Posterior vena cava (tissue), 2 donors: ENCODE measurements around the gene TSPAN16. TPM values are rescaled to one million over a fixed set of nuclear protein-coding genes. Genes with fewer than 3 reads are reported as not detected.
A peak's percentile ranks its signal among the peaks of the same experiment; 100 is the strongest.
"Not testable (repeated sequence)": the region's sequence is repeated elsewhere in the genome, so short reads cannot be mapped to it uniquely, and the experiment has no call there.

Source experiments
- DNase-seq: peaks from one replicate; pipeline ENCODE4 v3.0.0-alpha.2; 2020; ENCODE audit warnings: low spot score
- intact Hi-C, 2 donors: fragments of 100-400 bp; cut with DNase I; formaldehyde crosslinking; loops; one replicate each; pipeline versions ENCODE4 v1.14.1 to v1.14.2; 2022 to 2023
- total RNA-seq, 2 donors: library from RNA; stranded (reverse); fragmentation: NEBNext Ultra II Directional; extraction: Animal tissue kit (Norgen Biotek cat#: 25700); gene quantifications; one replicate each; pipeline ENCODE4 v1.2.1, GENCODE V29; 2021
- donor health status: DM: yes; HTN: yes; CAD: no.
- donor health status: DM: yes; HTN: yes; CAD: no.

Gene TSPAN16
- total RNA-seq, 2 donors from 2014 or later, result not detected

- no peak for DNase-seq
- intact Hi-C loops, result no loop called here
Measured at GRCh38 chr19:11337080-11337479, 41.1 kb downstream of the TSPAN16 start.

- intact Hi-C loops, result no loop called here
- DNase-seq, result no peak
Measured at GRCh38 chr19:11338121-11338520, 42.2 kb downstream of the TSPAN16 start.

- DNase-seq, result no peak
- intact Hi-C loops, result no loop called here
Measured at GRCh38 chr19:11338569-11339253, 42.8 kb downstream of the TSPAN16 start.

GRCh38 chr19:11339254-11340098, 43.5 kb downstream of the TSPAN16 start, which contains the start of gene RAB3D:
TSS of gene RAB3D (minus strand) at chr19:11339657. CDS start at chr19:11337399, 2,258 bp downstream.
- intact Hi-C loops, result no loop called here
- peak; percentile 98 for DNase-seq

GRCh38 chr19:11340099-11340467, 44.1 kb downstream of the TSPAN16 start:
- intact Hi-C loops, result not testable (repeated sequence)

DNA sequence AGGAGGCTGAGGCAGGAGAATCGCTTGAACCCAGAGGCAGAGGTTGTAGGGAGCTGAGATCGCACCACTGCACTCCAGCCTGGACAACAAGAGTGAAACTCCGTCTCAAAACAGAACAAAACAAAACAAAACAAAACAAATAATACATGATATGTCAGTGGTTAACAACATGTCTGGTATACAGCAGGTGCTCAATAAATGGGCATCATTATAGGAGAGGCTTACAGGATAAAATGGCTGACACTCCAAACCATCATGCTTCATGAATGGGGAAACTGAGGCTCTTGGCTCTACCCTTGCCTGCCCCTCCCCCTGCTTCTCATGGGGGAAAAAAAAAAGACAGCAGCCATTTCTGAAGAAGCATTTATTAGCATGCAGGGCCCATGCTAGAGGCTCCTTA, 46.5 kb downstream of the TSPAN16 start:
- no peak for DNase-seq
- intact Hi-C loops, result no loop called here

More at GRCh38 chr19:11340099-11340467, 44.1 kb downstream of the TSPAN16 start:
- DNase-seq, result not testable (repeated sequence)

DNA sequence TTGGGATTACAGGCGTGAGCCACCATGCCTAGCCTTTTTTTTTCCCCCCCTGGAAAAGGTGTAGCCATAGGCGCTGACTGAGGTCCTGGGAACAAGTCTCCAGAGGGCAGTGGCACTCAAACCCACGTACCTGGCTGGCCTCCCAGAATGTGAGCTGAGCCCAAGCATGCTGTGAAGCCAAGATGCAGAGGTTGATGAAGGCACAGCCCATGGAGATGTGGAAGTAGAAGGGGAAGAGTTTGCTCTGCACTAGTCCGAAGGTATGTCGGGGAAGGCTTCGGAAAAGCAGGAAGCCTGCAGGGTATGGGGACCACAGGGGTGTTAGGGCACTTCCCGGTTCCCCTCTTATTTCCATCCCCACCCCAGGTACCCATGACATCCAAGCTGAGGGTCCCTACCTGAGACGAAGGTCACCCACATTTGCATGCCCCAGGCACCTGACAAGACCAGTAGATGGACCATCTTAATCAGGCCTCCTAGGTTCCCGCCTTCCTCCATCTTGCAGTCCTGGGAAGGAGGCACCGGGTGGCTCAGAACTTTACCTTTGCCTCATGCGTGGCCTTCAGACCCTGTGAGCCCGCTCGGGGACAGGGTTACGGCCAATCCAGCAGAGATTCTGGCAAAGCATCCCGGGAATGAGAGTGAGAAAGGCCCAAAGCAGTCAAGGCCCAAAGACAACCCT, 49.3 kb downstream of the TSPAN16 start:
- no peak for DNase-seq
- intact Hi-C loops, result no loop called here

DNA sequence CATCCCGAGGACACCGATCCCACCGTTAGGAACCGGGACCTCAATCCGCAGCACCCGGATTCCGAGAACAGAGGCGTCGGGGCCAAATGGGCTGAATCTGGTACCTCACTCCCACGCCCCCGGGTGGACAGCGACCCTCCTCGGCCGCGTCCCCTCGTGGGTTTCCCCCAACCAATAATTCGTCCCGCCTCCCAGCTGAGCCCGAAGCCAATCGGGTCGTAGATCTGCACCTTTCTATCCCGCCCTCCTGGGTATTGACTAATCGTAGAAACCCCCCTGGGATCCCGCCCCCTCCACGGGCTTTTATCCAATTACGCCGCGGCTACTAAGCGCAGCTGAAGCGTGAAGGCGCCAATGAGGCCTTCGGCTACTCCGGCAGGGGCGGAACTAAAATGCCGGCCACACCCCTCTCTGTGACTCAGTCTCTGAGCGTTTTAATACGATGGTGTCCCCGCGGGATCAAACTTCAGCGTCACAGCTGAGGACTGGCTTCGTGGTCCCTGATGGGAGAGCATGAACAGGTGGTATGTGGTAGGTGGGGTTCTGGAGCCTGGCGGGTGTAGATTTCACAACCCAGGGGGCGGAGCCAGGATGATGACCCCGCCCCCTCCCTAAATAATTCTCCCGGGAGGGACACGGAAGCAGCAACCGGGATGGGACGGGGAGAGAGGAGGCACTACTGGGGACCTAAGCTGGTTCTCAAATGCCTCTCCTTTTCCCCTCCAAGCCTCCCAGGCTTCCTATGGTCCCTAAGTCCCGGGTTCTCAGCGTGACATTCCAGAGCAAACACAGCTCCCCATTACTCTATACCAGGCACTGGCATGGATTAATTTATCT, 50.4 kb downstream of the TSPAN16 start, which contains the start of the genes CCDC159 and TMEM205:
Gene CCDC159 (plus strand): TSS at position 416 of the 837 bp plus-strand sequence. CDS start 88 bp downstream, at position 504.
Gene TMEM205 (minus strand): TSS at position 165 of the 837 bp plus-strand sequence. CDS start 649 bp downstream, outside the sequence.
- DNase-seq, result peak; percentile 99
- intact Hi-C loops, result no loop called here

DNA sequence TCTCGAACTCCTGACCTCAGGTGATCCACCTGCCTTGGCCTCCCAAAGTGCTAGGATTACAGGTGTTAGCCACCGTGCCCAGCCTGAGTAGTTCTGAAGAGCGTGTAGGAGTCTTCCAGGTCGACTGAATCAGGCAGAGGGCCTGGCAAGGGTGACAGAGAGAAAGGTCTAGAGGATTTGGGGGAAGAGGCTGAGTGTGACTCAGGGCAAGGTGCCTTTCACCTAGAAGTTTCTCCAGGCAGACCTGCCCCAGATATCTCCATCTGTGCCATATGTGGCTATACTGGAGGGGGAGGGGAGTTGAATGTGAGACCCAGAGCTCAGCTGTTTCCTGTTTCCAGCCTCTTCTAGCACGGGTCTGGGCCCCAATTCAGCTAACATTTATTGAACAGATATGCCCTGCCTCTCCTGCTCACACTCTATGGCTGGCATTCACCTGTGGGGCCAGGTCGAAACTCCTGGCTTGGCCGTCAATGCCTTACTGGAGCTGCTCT, 51.6 kb downstream of the TSPAN16 start:
- intact Hi-C loops, result no loop called here
- no peak for DNase-seq

- no peak for DNase-seq
- intact Hi-C loops, result no loop called here
Measured at GRCh38 chr19:11349171-11349570, 53.2 kb downstream of the TSPAN16 start.

- intact Hi-C loops, DNase-seq: not testable (repeated sequence)
Measured at GRCh38 chr19:11354102-11354501, 58.1 kb downstream of the TSPAN16 start.

DNA sequence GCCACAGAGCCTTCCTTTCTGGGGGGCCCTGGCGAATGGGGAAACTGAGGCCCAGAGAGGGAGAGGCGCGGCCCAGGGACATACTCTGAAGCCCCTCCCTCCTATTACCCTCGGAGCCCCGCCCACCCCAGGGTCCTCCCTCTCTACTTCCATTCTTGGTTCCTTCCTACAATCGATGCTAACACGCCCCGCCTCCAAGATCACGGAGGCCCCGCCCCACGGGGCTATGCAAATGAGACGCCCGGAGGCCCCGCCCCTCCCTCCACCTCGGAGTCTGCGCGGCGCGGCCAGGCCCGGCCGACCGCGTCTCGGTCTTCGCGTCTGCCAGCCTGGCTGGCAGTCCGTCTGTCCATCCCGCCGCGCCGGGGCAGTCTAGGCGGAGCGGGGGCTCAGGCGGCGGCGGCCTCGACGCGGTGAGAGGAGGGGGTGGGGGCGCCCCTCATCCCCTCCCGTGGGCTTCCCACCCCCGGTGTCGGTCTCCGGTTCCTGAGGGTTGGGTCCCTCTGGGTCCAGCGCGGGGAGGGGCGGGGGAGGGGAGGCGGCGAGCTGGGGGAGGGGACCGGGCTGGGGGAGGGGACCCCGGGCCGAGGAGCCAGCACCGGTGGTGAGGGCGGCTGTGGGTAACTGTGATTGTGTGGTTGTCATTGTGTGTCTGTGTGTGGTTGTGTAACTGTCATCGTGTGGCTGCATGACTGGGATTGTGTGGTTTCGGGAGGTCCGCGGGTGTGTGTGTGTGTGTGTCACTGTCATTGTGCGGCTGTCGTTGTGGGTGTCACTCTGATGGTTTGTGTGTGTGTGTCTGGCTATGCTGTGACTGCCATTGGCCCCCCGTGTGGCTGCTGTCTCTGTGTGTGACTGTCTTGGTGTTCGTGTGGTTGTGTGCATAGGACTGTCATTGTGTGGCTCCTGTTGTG, 59.5 kb downstream of the TSPAN16 start, which contains the start of gene PLPPR2:
Gene PLPPR2 (plus strand): TSS at position 273 of the 914 bp plus-strand sequence. CDS start 2,242 bp downstream, outside the sequence.
- DNase-seq, result peak; percentile 99
- intact Hi-C loops, result no loop called here

DNA sequence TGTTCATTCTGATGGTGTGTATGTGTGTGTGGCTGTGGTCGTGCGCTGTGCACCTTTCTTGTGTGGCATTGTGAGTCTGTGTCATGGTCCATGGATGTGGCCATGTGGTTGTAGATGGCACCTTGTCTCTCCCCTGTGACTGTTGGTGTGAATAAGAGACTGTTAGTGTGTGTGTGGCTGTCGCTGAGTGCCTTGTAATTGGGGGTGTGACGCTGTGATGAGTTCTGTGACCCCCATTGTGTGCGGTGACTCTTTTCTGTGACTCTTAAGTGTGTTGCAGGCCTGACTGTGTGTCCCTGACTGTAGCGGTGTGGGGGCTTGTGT, 60.1 kb downstream of the TSPAN16 start:
- intact Hi-C loops, result no loop called here
- DNase-seq, result no peak

DNA sequence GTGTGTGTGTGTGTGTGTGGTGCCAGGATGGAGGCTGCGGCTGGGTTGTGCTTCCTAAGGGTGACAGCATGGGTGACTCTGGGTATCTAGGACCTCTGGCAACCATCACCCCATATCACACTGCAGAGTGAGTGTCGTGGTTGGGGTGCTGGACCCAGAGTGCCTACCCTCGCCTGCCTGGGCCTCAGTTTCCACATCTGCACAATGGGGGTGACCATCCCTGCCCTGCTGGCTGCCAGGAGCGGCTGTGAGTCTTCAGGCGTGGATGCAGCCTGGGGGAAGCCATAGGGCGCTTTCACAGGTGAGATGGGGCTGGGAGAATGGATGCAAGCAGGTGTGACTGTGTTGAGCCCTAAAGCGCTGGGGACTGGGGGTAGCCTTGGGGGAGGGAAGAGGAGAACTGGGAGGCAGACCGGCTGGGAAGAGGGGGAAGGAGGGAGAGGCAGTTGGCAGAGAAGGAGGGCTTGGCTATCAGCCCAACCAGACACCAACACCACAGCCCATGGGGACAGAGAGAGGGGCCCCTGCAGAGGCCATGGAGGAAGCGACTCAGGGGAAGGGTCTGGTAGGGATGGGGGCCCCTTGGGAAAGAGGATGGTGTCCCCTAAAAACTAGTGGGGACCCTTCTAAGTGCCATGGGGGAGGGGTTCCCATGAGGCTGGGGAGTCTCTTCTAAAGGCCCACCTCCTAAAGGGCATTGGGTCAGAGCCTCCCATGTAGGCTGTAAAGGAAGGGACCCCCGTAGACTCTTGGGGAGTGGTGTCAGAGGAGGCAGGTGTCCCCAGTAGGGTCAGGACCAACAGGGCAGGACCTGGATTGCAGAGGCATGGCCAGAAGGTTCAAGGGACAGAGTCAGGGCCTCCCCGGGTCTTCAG, 61.0 kb downstream of the TSPAN16 start:
- intact Hi-C loops, result loop anchor here in 1 of 2 donors (1.0 kb wide), 1 partner anchor 15 kb away; no protein-coding TSS in a partner anchor
- DNase-seq, result no peak

- no peak for DNase-seq
- intact Hi-C loops, result no loop called here
Measured at GRCh38 chr19:11359421-11359820, 63.5 kb downstream of the TSPAN16 start.

DNA sequence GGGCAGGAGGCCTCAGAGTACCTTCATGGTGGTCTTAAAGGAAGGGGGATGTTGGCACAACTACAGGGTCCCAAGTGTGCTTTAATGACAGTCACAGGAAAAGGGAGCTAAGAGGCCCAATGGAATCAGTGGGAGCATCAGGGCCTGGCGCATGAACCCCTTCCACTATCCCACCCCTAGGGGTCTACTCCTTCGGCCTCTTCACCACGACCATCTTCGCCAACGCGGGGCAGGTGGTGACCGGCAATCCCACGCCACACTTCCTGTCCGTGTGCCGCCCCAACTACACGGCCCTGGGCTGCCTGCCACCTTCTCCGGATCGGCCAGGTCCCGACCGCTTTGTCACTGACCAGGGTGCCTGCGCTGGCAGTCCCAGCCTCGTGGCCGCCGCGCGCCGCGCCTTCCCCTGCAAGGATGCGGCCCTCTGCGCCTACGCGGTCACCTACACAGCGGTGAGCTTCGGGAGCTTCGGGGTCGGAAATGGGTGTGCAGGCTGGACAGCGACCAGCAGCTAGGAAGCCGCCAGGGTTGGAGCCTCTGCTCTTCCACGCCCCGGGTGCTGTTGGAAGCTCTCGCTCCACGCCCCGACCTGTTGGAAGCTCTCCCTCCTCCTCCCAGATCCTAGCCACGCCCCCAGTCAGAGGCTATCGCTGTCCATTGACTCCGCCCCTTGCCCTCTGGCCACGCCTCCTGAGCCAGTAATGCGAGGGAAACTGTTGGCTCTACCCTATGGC, 65.2 kb downstream of the TSPAN16 start:
- DNase-seq, result no peak
- intact Hi-C loops, result no loop called here
